HepG2 (cell line): ENCODE data around the gene IDS. TPM values are rescaled to one million over a fixed set of nuclear protein-coding genes. Genes with fewer than 3 reads are reported as not detected.
A peak's percentile ranks its signal among the peaks of the same experiment; 100 is the strongest.

Source experiments
- ETV6 ChIP-seq: sonication (generic); formaldehyde crosslinking; conservative IDR thresholded peaks from 2 replicates; pipeline ENCODE4 v1.4.0; 2020; ENCODE audit warnings: missing genetic modification reagents
- FIP1L1 ChIP-seq: fragments of 200-400 bp; formaldehyde crosslinking; IDR thresholded peaks from 2 replicates; pipeline ENCODE4 v1.6.1; 2018; ENCODE audit warnings: low read depth, mild to moderate bottlenecking, low read length, moderate library complexity, borderline replicate concordance; ENCODE audit not compliant: insufficient read depth
- GATAD2A ChIP-seq: IDR thresholded peaks from 2 replicates; pipeline ENCODE4 v1.6.1; 2016
- HNRNPLL ChIP-seq: fragments of 200-400 bp; formaldehyde crosslinking; IDR thresholded peaks from 2 replicates; pipeline ENCODE4 v1.6.1; 2017; ENCODE audit warnings: mild to moderate bottlenecking, low read depth, low read length; ENCODE audit not compliant: poor library complexity, severe bottlenecking
- PHF8 ChIP-seq: sonication (generic); formaldehyde crosslinking; IDR thresholded peaks from 2 replicates; pipeline ENCODE4 v1.5.0; 2020; ENCODE audit warnings: missing genetic modification reagents
- POLR2AphosphoS5 ChIP-seq: IDR thresholded peaks from 2 replicates; pipeline ENCODE4 v1.6.1; 2012; ENCODE audit warnings: low read depth, low read length
- RCOR2 ChIP-seq: IDR thresholded peaks from 2 replicates; pipeline ENCODE4 v1.6.1; 2016; ENCODE audit warnings: missing biosample characterization, missing genetic modification reagents
- YEATS4 ChIP-seq: sonication (generic); formaldehyde crosslinking; IDR thresholded peaks from 2 replicates; pipeline ENCODE4 v1.4.0; 2020; ENCODE audit warnings: missing genetic modification reagents, borderline replicate concordance
- ZNF331 ChIP-seq: sonication (generic); formaldehyde crosslinking; IDR thresholded peaks from 2 replicates; pipeline ENCODE4 v1.4.0; 2020; ENCODE audit warnings: missing genetic modification reagents
- ZNF333 ChIP-seq: sonication (generic); formaldehyde crosslinking; IDR thresholded peaks from 2 replicates; pipeline ENCODE4 v1.4.0; 2020; ENCODE audit warnings: mild to moderate bottlenecking, missing genetic modification reagents, borderline replicate concordance
- ZNF44 ChIP-seq: sonication (generic); formaldehyde crosslinking; IDR thresholded peaks from 2 replicates; pipeline ENCODE4 v1.5.1; 2020; ENCODE audit warnings: mild to moderate bottlenecking, missing genetic modification reagents
- ZNF567 ChIP-seq: sonication (generic); formaldehyde crosslinking; IDR thresholded peaks from 2 replicates; pipeline ENCODE4 v1.8.1; 2023; ENCODE audit warnings: mild to moderate bottlenecking, missing genetic modification reagents, borderline replicate concordance
- ZNF570 ChIP-seq: sonication (generic); formaldehyde crosslinking; IDR thresholded peaks from 2 replicates; pipeline ENCODE4 v1.4.0; 2020; ENCODE audit warnings: mild to moderate bottlenecking, missing genetic modification reagents, borderline replicate concordance
- polyA plus RNA-seq, 8 experiments: library from polyadenylated mRNA; depleted of rRNA in 3 of 8; stranded (reverse) in 7 of 8; unstranded in 1 of 8; fragments of >200 nt; fragmentation: Illumina TruSeq in 4 of 8; extraction: Trizol in 4 of 8; gene quantifications; 2 replicates each; pipeline versions ENCODE4 v1.2.1 to v1.2.3, GENCODE V29; 2011 to 2016; ENCODE audit warnings: low read depth in 4 of 8, missing spikeins in 1 of 8, mixed read lengths in 1 of 8; ENCODE audit not compliant: insufficient read depth in 1 of 8
- total RNA-seq, 5 experiments: library from RNA; depleted of rRNA; stranded (reverse); fragments of >200 nt; fragmentation: Illumina TruSeq; extraction: Trizol; gene quantifications; 2 replicates each; pipeline ENCODE4 v1.2.3, GENCODE V29; 2016; ENCODE audit warnings: low read depth in 1 of 5
- TF ChIP-seq, protein P1 (sequence below): sonication (generic); formaldehyde crosslinking; IDR thresholded peaks from 2 replicates; pipeline ENCODE4 v1.4.0; 2020; ENCODE audit warnings: missing genetic modification reagents
- TF ChIP-seq, protein P2 (sequence below): sonication (generic); formaldehyde crosslinking; IDR thresholded peaks from 2 replicates; pipeline ENCODE4 v1.4.0; 2020; ENCODE audit warnings: missing genetic modification reagents
- TF ChIP-seq, protein P3 (sequence below): sonication (generic); formaldehyde crosslinking; IDR thresholded peaks from 2 replicates; pipeline ENCODE4 v1.9.0; 2021; ENCODE audit warnings: mild to moderate bottlenecking, missing genetic modification reagents

Gene IDS
- total and polyA plus RNA-seq, 2 of the 13 experiments (the other 11 are each of a cell fraction or from before 2014, with no cell fraction given): 2.2 to 11.9 TPM

DNA sequence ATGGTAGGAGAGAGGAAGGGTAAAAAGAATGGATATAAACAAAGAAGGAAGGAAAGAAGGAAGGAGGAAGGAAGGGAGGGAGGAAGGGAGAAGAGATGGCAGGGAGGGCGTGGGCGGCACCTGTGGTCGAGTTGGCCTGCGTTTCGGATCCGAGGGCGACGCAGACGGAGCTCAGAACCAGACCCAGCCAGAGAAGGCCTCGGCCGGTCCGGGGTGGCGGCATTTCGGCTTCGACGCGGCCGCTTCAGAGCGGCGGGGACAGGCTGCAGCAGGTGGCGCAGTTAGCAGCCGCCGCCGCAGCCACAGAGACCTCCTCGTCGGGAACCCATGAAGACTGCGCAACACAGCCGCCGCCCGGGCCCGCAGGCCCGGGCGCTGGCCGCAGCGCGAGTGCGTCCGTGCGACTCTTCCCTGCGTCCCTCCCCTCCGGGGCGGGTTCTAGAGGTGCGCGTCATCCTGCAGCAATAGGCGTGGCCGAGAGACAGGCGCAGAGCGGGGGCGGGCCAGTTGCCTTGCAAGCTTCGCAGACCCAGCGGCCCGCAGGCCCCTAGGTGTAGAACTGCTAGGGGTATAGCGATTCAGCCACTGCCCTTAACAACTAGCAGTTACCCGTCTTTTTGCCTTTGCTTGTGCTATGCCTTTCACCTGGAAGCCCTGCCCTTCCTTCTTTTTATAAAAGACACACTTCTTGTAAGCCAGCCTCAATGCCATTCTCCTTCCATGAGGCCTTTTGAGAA, at the start of gene IDS (continued):
- TF ChIP-seq, protein P1, sequence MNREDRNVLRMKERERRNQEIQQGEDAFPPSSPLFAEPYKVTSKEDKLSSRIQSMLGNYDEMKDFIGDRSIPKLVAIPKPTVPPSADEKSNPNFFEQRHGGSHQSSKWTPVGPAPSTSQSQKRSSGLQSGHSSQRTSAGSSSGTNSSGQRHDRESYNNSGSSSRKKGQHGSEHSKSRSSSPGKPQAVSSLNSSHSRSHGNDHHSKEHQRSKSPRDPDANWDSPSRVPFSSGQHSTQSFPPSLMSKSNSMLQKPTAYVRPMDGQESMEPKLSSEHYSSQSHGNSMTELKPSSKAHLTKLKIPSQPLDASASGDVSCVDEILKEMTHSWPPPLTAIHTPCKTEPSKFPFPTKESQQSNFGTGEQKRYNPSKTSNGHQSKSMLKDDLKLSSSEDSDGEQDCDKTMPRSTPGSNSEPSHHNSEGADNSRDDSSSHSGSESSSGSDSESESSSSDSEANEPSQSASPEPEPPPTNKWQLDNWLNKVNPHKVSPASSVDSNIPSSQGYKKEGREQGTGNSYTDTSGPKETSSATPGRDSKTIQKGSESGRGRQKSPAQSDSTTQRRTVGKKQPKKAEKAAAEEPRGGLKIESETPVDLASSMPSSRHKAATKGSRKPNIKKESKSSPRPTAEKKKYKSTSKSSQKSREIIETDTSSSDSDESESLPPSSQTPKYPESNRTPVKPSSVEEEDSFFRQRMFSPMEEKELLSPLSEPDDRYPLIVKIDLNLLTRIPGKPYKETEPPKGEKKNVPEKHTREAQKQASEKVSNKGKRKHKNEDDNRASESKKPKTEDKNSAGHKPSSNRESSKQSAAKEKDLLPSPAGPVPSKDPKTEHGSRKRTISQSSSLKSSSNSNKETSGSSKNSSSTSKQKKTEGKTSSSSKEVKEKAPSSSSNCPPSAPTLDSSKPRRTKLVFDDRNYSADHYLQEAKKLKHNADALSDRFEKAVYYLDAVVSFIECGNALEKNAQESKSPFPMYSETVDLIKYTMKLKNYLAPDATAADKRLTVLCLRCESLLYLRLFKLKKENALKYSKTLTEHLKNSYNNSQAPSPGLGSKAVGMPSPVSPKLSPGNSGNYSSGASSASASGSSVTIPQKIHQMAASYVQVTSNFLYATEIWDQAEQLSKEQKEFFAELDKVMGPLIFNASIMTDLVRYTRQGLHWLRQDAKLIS: no peak
- TF ChIP-seq, protein P2, sequence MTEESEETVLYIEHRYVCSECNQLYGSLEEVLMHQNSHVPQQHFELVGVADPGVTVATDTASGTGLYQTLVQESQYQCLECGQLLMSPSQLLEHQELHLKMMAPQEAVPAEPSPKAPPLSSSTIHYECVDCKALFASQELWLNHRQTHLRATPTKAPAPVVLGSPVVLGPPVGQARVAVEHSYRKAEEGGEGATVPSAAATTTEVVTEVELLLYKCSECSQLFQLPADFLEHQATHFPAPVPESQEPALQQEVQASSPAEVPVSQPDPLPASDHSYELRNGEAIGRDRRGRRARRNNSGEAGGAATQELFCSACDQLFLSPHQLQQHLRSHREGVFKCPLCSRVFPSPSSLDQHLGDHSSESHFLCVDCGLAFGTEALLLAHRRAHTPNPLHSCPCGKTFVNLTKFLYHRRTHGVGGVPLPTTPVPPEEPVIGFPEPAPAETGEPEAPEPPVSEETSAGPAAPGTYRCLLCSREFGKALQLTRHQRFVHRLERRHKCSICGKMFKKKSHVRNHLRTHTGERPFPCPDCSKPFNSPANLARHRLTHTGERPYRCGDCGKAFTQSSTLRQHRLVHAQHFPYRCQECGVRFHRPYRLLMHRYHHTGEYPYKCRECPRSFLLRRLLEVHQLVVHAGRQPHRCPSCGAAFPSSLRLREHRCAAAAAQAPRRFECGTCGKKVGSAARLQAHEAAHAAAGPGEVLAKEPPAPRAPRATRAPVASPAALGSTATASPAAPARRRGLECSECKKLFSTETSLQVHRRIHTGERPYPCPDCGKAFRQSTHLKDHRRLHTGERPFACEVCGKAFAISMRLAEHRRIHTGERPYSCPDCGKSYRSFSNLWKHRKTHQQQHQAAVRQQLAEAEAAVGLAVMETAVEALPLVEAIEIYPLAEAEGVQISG: 0 out of 2 replicates have a peak, but pooled peaks have one; percentile 27
- no peak for TF ChIP-seq ZNF331 (CRISPR knock-in tag)
- TF ChIP-seq, protein P3, sequence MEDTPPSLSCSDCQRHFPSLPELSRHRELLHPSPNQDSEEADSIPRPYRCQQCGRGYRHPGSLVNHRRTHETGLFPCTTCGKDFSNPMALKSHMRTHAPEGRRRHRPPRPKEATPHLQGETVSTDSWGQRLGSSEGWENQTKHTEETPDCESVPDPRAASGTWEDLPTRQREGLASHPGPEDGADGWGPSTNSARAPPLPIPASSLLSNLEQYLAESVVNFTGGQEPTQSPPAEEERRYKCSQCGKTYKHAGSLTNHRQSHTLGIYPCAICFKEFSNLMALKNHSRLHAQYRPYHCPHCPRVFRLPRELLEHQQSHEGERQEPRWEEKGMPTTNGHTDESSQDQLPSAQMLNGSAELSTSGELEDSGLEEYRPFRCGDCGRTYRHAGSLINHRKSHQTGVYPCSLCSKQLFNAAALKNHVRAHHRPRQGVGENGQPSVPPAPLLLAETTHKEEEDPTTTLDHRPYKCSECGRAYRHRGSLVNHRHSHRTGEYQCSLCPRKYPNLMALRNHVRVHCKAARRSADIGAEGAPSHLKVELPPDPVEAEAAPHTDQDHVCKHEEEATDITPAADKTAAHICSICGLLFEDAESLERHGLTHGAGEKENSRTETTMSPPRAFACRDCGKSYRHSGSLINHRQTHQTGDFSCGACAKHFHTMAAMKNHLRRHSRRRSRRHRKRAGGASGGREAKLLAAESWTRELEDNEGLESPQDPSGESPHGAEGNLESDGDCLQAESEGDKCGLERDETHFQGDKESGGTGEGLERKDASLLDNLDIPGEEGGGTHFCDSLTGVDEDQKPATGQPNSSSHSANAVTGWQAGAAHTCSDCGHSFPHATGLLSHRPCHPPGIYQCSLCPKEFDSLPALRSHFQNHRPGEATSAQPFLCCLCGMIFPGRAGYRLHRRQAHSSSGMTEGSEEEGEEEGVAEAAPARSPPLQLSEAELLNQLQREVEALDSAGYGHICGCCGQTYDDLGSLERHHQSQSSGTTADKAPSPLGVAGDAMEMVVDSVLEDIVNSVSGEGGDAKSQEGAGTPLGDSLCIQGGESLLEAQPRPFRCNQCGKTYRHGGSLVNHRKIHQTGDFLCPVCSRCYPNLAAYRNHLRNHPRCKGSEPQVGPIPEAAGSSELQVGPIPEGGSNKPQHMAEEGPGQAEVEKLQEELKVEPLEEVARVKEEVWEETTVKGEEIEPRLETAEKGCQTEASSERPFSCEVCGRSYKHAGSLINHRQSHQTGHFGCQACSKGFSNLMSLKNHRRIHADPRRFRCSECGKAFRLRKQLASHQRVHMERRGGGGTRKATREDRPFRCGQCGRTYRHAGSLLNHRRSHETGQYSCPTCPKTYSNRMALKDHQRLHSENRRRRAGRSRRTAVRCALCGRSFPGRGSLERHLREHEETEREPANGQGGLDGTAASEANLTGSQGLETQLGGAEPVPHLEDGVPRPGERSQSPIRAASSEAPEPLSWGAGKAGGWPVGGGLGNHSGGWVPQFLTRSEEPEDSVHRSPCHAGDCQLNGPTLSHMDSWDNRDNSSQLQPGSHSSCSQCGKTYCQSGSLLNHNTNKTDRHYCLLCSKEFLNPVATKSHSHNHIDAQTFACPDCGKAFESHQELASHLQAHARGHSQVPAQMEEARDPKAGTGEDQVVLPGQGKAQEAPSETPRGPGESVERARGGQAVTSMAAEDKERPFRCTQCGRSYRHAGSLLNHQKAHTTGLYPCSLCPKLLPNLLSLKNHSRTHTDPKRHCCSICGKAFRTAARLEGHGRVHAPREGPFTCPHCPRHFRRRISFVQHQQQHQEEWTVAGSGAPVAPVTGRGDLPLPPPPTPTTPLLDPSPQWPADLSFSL: no peak
- TF ChIP-seq YEATS4: peak; percentile 25; the same call in 1 of the 2 replicates
- 0 out of 2 replicates have a peak, but pooled peaks have one; percentile 49 for TF ChIP-seq FIP1L1
- TF ChIP-seq HNRNPLL: peak; percentile 86
- no peak for TF ChIP-seq ZNF570 (CRISPR knock-in tag)
- TF ChIP-seq POLR2AphosphoS5: peak; percentile 48
- TF ChIP-seq ZNF44: no peak
- no peak for TF ChIP-seq GATAD2A (CRISPR knock-in tag)
- TF ChIP-seq ETV6: no peak
- no peak for TF ChIP-seq RCOR2 (CRISPR knock-in tag)
- no peak for TF ChIP-seq ZNF333 (CRISPR knock-in tag)
- peak; percentile 58; the same call in 1 of the 2 replicates for TF ChIP-seq PHF8 (CRISPR knock-in tag)
- no peak for TF ChIP-seq ZNF567 (CRISPR knock-in tag)
